ENCODE measurements around the gene PDZD8. TPM values are rescaled to one million over a fixed set of nuclear protein-coding genes. Genes with fewer than 3 reads are reported as not detected.

The PDZD8 gene
- total RNA-seq, 5 donors from 2014 or later (not counting 1 experiment from before 2014, with no cell fraction given), result 12.8 to 20.8 (median 19.4) TPM

GRCh38 chr10:117352724-117353123 lies 22.5 kb downstream of the PDZD8 start:
- Mint-ChIP-seq H3K9me3 (no peaks in the 10 kb centered on the region), H3K4me1 (peaks cover 47 to 56% (median 54%) of the 10 kb centered on the region in 3 donors), H3K36me3 (peaks cover 4% of the 10 kb centered on the region), H3K27me3 (no peaks in the 10 kb centered on the region), H3K4me3 (no peak overlapping the region), H3K27ac (no peak overlapping the region)
- H3K4me1 ChIP-seq (ENCODE audit: control insufficient read depth in 1 of 2, extremely low read depth in 1 of 2, insufficient read depth in 2 of 2, low read length in 2 of 2), result peaks cover 8 to 27% of the 10 kb centered on the region in 2 experiments
- WGBS (ENCODE audit: insufficient coverage), result no CpG with 5 or more reads among the region's 2 CpGs
- CTCF ChIA-PET, result interaction anchor here in 1 of 2 donors (1.1 kb wide), 2 partner anchors 33 to 525 kb away, joined by 3 read pairs; no protein-coding TSS in a partner anchor
- H3K27ac ChIP-seq (ENCODE audit: low read length), result no peak overlapping the region
- H3K36me3 ChIP-seq (ENCODE audit: control insufficient read depth in 2 of 2, extremely low read depth in 1 of 2, insufficient read depth in 1 of 2, low read length in 1 of 2), result no peaks in the 10 kb centered on the region
- DNase-seq, result no peak
- no peak overlapping the region for H3K4me3 ChIP-seq (ENCODE audit: control insufficient read depth in 1 of 2, extremely low read depth in 1 of 2, low read length in 1 of 2)
- no peaks in the 10 kb centered on the region for H3K9me3 ChIP-seq
- no peaks in the 10 kb centered on the region for H3K27me3 ChIP-seq (replicated peaks in 1 of 2; ENCODE audit: control insufficient read depth in 2 of 2, extremely low read depth in 1 of 2, insufficient read depth in 2 of 2, low read length in 1 of 2)
- POLR2A ChIA-PET, result no interaction called here
- ATAC-seq (replicated peaks in 1 of 4), result no peak

- no peaks in the 10 kb centered on the region for H3K9me3 Mint-ChIP-seq
- DNase-seq, result no peak
- no peaks in the 10 kb centered on the region for H3K36me3 ChIP-seq (ENCODE audit: control insufficient read depth in 2 of 2, extremely low read depth in 1 of 2, insufficient read depth in 1 of 2, low read length in 1 of 2)
- H3K4me3 ChIP-seq (ENCODE audit: control insufficient read depth in 1 of 2, extremely low read depth in 1 of 2, low read length in 1 of 2), result no peak overlapping the region
- no peak overlapping the region for H3K27ac ChIP-seq (ENCODE audit: low read length)
- no peaks in the 10 kb centered on the region for H3K9me3 ChIP-seq
- ChIA-PET POLR2A (no interaction called here), CTCF (interaction anchor here in 1 of 2 donors (1.1 kb wide), 2 partner anchors 32 to 524 kb away, joined by 3 read pairs; no protein-coding TSS in a partner anchor)
- H3K36me3 Mint-ChIP-seq, result peaks cover 4% of the 10 kb centered on the region
- no peaks in the 10 kb centered on the region for H3K27me3 Mint-ChIP-seq
- no CpG with 5 or more reads among the region's 2 CpGs for WGBS (ENCODE audit: insufficient coverage)
- no peak overlapping the region for H3K4me3 Mint-ChIP-seq
- H3K4me1 Mint-ChIP-seq, result peaks cover 55 to 63% (median 60%) of the 10 kb centered on the region in 3 donors
- ATAC-seq (replicated peaks in 1 of 4), result no peak
- H3K27me3 ChIP-seq (replicated peaks in 1 of 2; ENCODE audit: control insufficient read depth in 2 of 2, extremely low read depth in 1 of 2, insufficient read depth in 2 of 2, low read length in 1 of 2), result no peaks in the 10 kb centered on the region
- peaks cover 8 to 27% of the 10 kb centered on the region in 2 experiments for H3K4me1 ChIP-seq (ENCODE audit: control insufficient read depth in 1 of 2, extremely low read depth in 1 of 2, insufficient read depth in 2 of 2, low read length in 2 of 2)
- H3K27ac Mint-ChIP-seq, result peak overlapping the region in 1 of 2 donors; percentile 17
Observed at GRCh38 chr10:117351996-117352395, 23.2 kb downstream of the PDZD8 start.

GRCh38 chr10:117351558-117351957 lies 23.7 kb downstream of the PDZD8 start:
- WGBS (ENCODE audit: insufficient coverage), result no CpG with 5 or more reads among the region's 1 CpG

GRCh38 chr10:117350909-117351308 lies 24.3 kb downstream of the PDZD8 start:
- Histone ChIP-seq H3K27me3 (replicated peaks in 1 of 2; ENCODE audit: control insufficient read depth in 2 of 2, extremely low read depth in 1 of 2, insufficient read depth in 2 of 2, low read length in 1 of 2) (no peaks in the 10 kb centered on the region), H3K4me3 (ENCODE audit: control insufficient read depth in 1 of 2, extremely low read depth in 1 of 2, low read length in 1 of 2) (no peak overlapping the region), H3K27ac (ENCODE audit: low read length) (no peak overlapping the region), H3K9me3 (no peaks in the 10 kb centered on the region), H3K36me3 (ENCODE audit: control insufficient read depth in 2 of 2, extremely low read depth in 1 of 2, insufficient read depth in 1 of 2, low read length in 1 of 2) (no peaks in the 10 kb centered on the region), H3K4me1 (ENCODE audit: control insufficient read depth in 1 of 2, extremely low read depth in 1 of 2, insufficient read depth in 2 of 2, low read length in 2 of 2) (peaks cover 8 to 27% of the 10 kb centered on the region in 2 experiments)
- POLR2A ChIA-PET, result no interaction called here
- ATAC-seq (replicated peaks in 1 of 4) (no peak), DNase-seq (no peak)
- Mint-ChIP-seq H3K4me1 (peaks cover 63 to 71% (median 64%) of the 10 kb centered on the region in 3 donors), H3K9me3 (no peaks in the 10 kb centered on the region), H3K27ac (no peak overlapping the region), H3K27me3 (no peaks in the 10 kb centered on the region), H3K4me3 (no peak overlapping the region), H3K36me3 (peaks cover 4% of the 10 kb centered on the region)
- WGBS (ENCODE audit: insufficient coverage), result 60% methylated on average over 1 of the region's 3 CpGs
- CTCF ChIA-PET, result interaction anchor here in 1 of 2 donors (0.7 to 1.2 kb wide), 2 partner anchors 32 to 37 kb away, joined by 4 to 5 read pairs; no protein-coding TSS in a partner anchor

More at GRCh38 chr10:117351558-117351957, 23.7 kb downstream of the PDZD8 start:
- Mint-ChIP-seq H3K36me3 (peaks cover 4% of the 10 kb centered on the region), H3K4me3 (no peak overlapping the region), H3K27ac (no peak overlapping the region), H3K27me3 (no peaks in the 10 kb centered on the region), H3K4me1 (peaks cover 59 to 67% (median 63%) of the 10 kb centered on the region in 3 donors), H3K9me3 (no peaks in the 10 kb centered on the region)
- no peaks in the 10 kb centered on the region for H3K27me3 ChIP-seq (replicated peaks in 1 of 2; ENCODE audit: control insufficient read depth in 2 of 2, extremely low read depth in 1 of 2, insufficient read depth in 2 of 2, low read length in 1 of 2)
- H3K4me3 ChIP-seq (ENCODE audit: control insufficient read depth in 1 of 2, extremely low read depth in 1 of 2, low read length in 1 of 2), result no peak overlapping the region
- no peak for DNase-seq
- ChIA-PET POLR2A (no interaction called here), CTCF (interaction anchor here in 1 of 2 donors (0.7 kb wide), 1 partner anchor 37 kb away, joined by 4 read pairs; no protein-coding TSS in a partner anchor)
- H3K9me3 ChIP-seq, result no peaks in the 10 kb centered on the region
- ATAC-seq (replicated peaks in 1 of 4), result no peak
- H3K36me3 ChIP-seq (ENCODE audit: control insufficient read depth in 2 of 2, extremely low read depth in 1 of 2, insufficient read depth in 1 of 2, low read length in 1 of 2), result no peaks in the 10 kb centered on the region
- H3K27ac ChIP-seq (ENCODE audit: low read length), result no peak overlapping the region
- H3K4me1 ChIP-seq (ENCODE audit: control insufficient read depth in 1 of 2, extremely low read depth in 1 of 2, insufficient read depth in 2 of 2, low read length in 2 of 2), result peaks cover 8 to 27% of the 10 kb centered on the region in 2 experiments

GRCh38 chr10:117348236-117348635 lies 27.0 kb downstream of the PDZD8 start:
- no peak for ATAC-seq (replicated peaks in 1 of 4)
- no peak overlapping the region for H3K4me3 Mint-ChIP-seq
- H3K27me3 Mint-ChIP-seq, result no peaks in the 10 kb centered on the region
- Histone ChIP-seq H3K9me3 (no peaks in the 10 kb centered on the region), H3K36me3 (ENCODE audit: control insufficient read depth in 2 of 2, extremely low read depth in 1 of 2, insufficient read depth in 1 of 2, low read length in 1 of 2) (no peaks in the 10 kb centered on the region), H3K27me3 (replicated peaks in 1 of 2; ENCODE audit: control insufficient read depth in 2 of 2, extremely low read depth in 1 of 2, insufficient read depth in 2 of 2, low read length in 1 of 2) (no peaks in the 10 kb centered on the region), H3K4me1 (ENCODE audit: control insufficient read depth in 1 of 2, extremely low read depth in 1 of 2, insufficient read depth in 2 of 2, low read length in 2 of 2) (peaks cover 5 to 13% of the 10 kb centered on the region in 2 experiments), H3K4me3 (ENCODE audit: control insufficient read depth in 1 of 2, extremely low read depth in 1 of 2, low read length in 1 of 2) (no peak overlapping the region), H3K27ac (ENCODE audit: low read length) (no peak overlapping the region)
- ChIA-PET CTCF (no interaction called here), POLR2A (no interaction called here)
- H3K9me3 Mint-ChIP-seq, result no peaks in the 10 kb centered on the region
- peaks cover 58 to 66% (median 59%) of the 10 kb centered on the region in 3 donors for H3K4me1 Mint-ChIP-seq
- peaks cover 4% of the 10 kb centered on the region for H3K36me3 Mint-ChIP-seq
- 100% methylated on average over 4 of the region's 5 CpGs for WGBS (ENCODE audit: insufficient coverage)
- DNase-seq, result no peak
- no peak overlapping the region for H3K27ac Mint-ChIP-seq

GRCh38 chr10:117346574-117346973 lies 28.7 kb downstream of the PDZD8 start:
- Mint-ChIP-seq H3K9me3 (no peaks in the 10 kb centered on the region), H3K27me3 (no peaks in the 10 kb centered on the region), H3K27ac (no peak overlapping the region), H3K4me1 (peaks cover 60 to 66% (median 62%) of the 10 kb centered on the region in 3 donors), H3K4me3 (no peak overlapping the region), H3K36me3 (peaks cover 4% of the 10 kb centered on the region)
- no CpG with 5 or more reads among the region's 3 CpGs for WGBS (ENCODE audit: insufficient coverage)
- Histone ChIP-seq H3K27me3 (replicated peaks in 1 of 2; ENCODE audit: control insufficient read depth in 2 of 2, extremely low read depth in 1 of 2, insufficient read depth in 2 of 2, low read length in 1 of 2) (no peaks in the 10 kb centered on the region), H3K36me3 (ENCODE audit: control insufficient read depth in 2 of 2, extremely low read depth in 1 of 2, insufficient read depth in 1 of 2, low read length in 1 of 2) (no peaks in the 10 kb centered on the region), H3K4me3 (ENCODE audit: control insufficient read depth in 1 of 2, extremely low read depth in 1 of 2, low read length in 1 of 2) (no peak overlapping the region), H3K27ac (ENCODE audit: low read length) (no peak overlapping the region), H3K4me1 (ENCODE audit: control insufficient read depth in 1 of 2, extremely low read depth in 1 of 2, insufficient read depth in 2 of 2, low read length in 2 of 2) (peaks cover 5 to 6% of the 10 kb centered on the region in 2 experiments), H3K9me3 (no peaks in the 10 kb centered on the region)
- no peak for DNase-seq
- no peak for ATAC-seq (replicated peaks in 1 of 4)
- CTCF ChIA-PET, result no interaction called here
- POLR2A ChIA-PET, result no interaction called here

Measured in T-cell (primary cell).